SK-N-SH treated with all-trans-retinoic acid at 6 μM for 48 hours (cell line): ENCODE results near the gene DRC7.

Experiments
- ARNTL ChIP-seq: fragments of 450-650 bp; formaldehyde crosslinking; IDR thresholded peaks from 2 replicates; pipeline ENCODE4 v1.5.0; 2020; ENCODE audit warnings: low read depth, mild to moderate bottlenecking, moderate library complexity, borderline replicate concordance
- BACH2 ChIP-seq: fragments of 250-450 bp; sonication (Bioruptor Pico); IDR thresholded peaks from 2 replicates; pipeline ENCODE4 v1.9.0; 2021; ENCODE audit warnings: mild to moderate bottlenecking, borderline replicate concordance
- CREB5 ChIP-seq: fragments of 250-450 bp; sonication (Bioruptor Pico); IDR thresholded peaks from 2 replicates; pipeline ENCODE4 v1.5.1; 2020; ENCODE audit warnings: low read depth, mild to moderate bottlenecking, moderate library complexity
- CSRNP3 ChIP-seq: fragments of 250-450 bp; sonication (Bioruptor Pico); IDR thresholded peaks from 2 replicates; pipeline ENCODE4 v1.5.1; 2021; ENCODE audit warnings: mild to moderate bottlenecking, moderate library complexity
- ESRRG ChIP-seq: fragments of 250-450 bp; sonication (Bioruptor Pico); IDR thresholded peaks from 2 replicates; pipeline ENCODE4 v1.6.1; 2021; ENCODE audit warnings: mild to moderate bottlenecking
- ISL1 ChIP-seq: fragments of 250-450 bp; sonication (Bioruptor Pico); IDR thresholded peaks from 2 replicates; pipeline ENCODE4 v2.1.2; 2022; ENCODE audit warnings: mild to moderate bottlenecking, moderate library complexity
- PATZ1 ChIP-seq: fragments of 250-450 bp; sonication (Bioruptor Pico); IDR thresholded peaks from 2 replicates; pipeline ENCODE4 v1.8.0; 2020; ENCODE audit warnings: mild to moderate bottlenecking, moderate library complexity, borderline replicate concordance
- PPARA ChIP-seq: fragments of 250-450 bp; sonication (Bioruptor Pico); IDR thresholded peaks from 2 replicates; pipeline ENCODE4 v1.5.0; 2020; ENCODE audit warnings: mild to moderate bottlenecking, borderline replicate concordance
- SNAI2 ChIP-seq: fragments of 250-450 bp; sonication (Bioruptor Pico); IDR thresholded peaks from 2 replicates; pipeline ENCODE4 v1.5.0; 2020; ENCODE audit warnings: mild to moderate bottlenecking, moderate library complexity
- ZC3H10 ChIP-seq: fragments of 250-450 bp; sonication (Bioruptor Pico); IDR thresholded peaks from 2 replicates; pipeline ENCODE4 v1.5.1; 2021; ENCODE audit warnings: mild to moderate bottlenecking, moderate library complexity
- ZFP3 ChIP-seq: fragments of 250-450 bp; sonication (Bioruptor Pico); IDR thresholded peaks from 2 replicates; pipeline ENCODE4 v1.5.0; 2020; ENCODE audit warnings: mild to moderate bottlenecking, moderate library complexity
- ZFP30 ChIP-seq: fragments of 450-650 bp; formaldehyde crosslinking; IDR thresholded peaks from 2 replicates; pipeline ENCODE4 v1.5.0; 2022; ENCODE audit warnings: mild to moderate bottlenecking, moderate library complexity
- ZNF565 ChIP-seq: fragments of 450-650 bp; formaldehyde crosslinking; conservative IDR thresholded peaks from 2 replicates; pipeline ENCODE4 v1.5.0; 2020; ENCODE audit warnings: low read depth, mild to moderate bottlenecking, moderate library complexity
- ZNF8 ChIP-seq: fragments of 450-650 bp; formaldehyde crosslinking; IDR thresholded peaks from 2 replicates; pipeline ENCODE4 v1.5.0; 2020; ENCODE audit warnings: mild to moderate bottlenecking, moderate library complexity

DNA sequence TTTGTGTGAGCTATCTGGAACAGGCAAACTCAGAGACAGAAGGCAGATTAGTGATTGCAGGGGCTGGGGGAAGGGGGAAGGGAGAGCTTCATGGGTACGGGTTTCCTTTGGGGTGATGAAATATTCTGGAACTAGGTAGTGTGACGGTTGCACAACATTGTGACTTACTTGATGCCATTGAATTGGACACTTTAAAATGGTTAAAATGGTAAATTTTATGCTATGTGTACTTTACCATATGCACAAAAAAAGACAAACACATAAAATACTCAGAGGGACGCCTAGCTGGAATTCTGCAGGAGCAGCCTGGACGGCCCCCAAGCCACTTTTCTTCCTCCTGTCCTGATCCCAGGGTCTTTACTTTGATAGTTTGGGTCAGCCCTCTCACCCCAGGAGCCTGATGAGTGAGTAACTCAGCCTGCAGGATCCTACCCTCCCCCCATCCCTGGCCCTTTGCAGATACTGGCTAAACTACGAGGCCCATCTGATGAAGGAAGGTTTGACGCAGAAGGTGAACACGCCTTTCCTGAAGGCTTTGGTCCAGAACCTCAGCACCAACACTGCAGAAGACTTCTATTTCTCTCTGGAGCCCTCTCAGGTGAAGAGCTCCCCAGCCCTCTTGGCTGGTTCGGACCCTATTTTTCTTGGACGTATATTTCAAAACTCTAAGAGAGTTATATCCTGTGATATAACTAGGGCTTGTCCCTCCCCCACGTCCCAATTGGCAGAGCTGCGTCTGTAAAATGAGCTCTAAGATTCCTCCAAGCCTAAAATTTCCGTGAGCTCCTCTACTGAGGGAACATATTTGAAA lies 18.7 kb upstream of the DRC7 start:
- no peak for TF ChIP-seq PATZ1
- no peak for TF ChIP-seq ESRRG (CRISPR knock-in tag)
- TF ChIP-seq ZC3H10 (CRISPR knock-in tag), result no peak
- no peak for TF ChIP-seq CREB5 (CRISPR knock-in tag)
- TF ChIP-seq BACH2 (CRISPR knock-in tag), result no peak
- no peak for TF ChIP-seq SNAI2 (CRISPR knock-in tag)
- TF ChIP-seq ZFP3 (CRISPR knock-in tag), result no peak
- TF ChIP-seq CSRNP3, result no peak
- TF ChIP-seq ZFP30 (CRISPR knock-in tag), result no peak
- TF ChIP-seq ZNF8 (CRISPR knock-in tag), result no peak
- no peak for TF ChIP-seq ZNF565 (CRISPR knock-in tag)
- no peak for TF ChIP-seq PPARA (CRISPR knock-in tag)
- TF ChIP-seq ARNTL (CRISPR knock-in tag), result no peak
- TF ChIP-seq ISL1 (CRISPR knock-in tag), result no peak
